SK-N-SH (cell line): ENCODE data around the gene TELO2. TPM values are rescaled to one million over a fixed set of nuclear protein-coding genes. Genes with fewer than 3 reads are reported as not detected.

Experiments used
- CTCF ChIA-PET: fragments of 300-600, 350-600 bp; formaldehyde crosslinking; extraction: SDS; loops from one replicate; lab custom pipeline; 2021; lab: Yijun Ruan, JAX
- POLR2A ChIA-PET: fragments of 350-600 bp; sonication (Branson Sonifier 250); formaldehyde crosslinking; extraction: SDS; loops from one replicate; lab custom pipeline; 2020; ENCODE audit warnings: antibody characterized with exemption, inconsistent platforms; lab: Yijun Ruan, JAX
- DNase-seq: peaks from one replicate; pipeline ENCODE4 v3.0.0; 2012
- H2AFZ ChIP-seq: fragments of 200-600 bp; sonication (generic); 2 replicates; pipeline ENCODE4 v1.8.1; 2016; ENCODE audit warnings: antibody characterized with exemption, mild to moderate bottlenecking, low read depth
- H3F3A ChIP-seq: fragments of 200-600 bp; sonication (generic); replicated peaks from 2 replicates; pipeline ENCODE3; 2016; ENCODE audit warnings: antibody characterized with exemption, mild to moderate bottlenecking; ENCODE audit not compliant: insufficient read depth
- H3K27ac ChIP-seq, 2 experiments: fragments of 200-500 bp in 1 of 2; fragments of 200-600 bp in 1 of 2; sonication (Bioruptor generic) in 1 of 2; sonication (generic), shearing (Covaris generic) in 1 of 2; 2 replicates each; pipeline versions ENCODE4 v1.5.1 to v1.6.1; 2014 to 2016; ENCODE audit warnings: low read depth in 2 of 2, inconsistent platforms in 1 of 2, low read length in 1 of 2, mild to moderate bottlenecking in 1 of 2, mixed read lengths in 1 of 2
- H3K27me3 ChIP-seq: fragments of 200-600 bp; sonication (generic), shearing (Covaris generic); 2 replicates; pipeline ENCODE4 v1.6.1; 2016; ENCODE audit warnings: mixed run types; ENCODE audit not compliant: insufficient read depth
- H3K36me3 ChIP-seq, 2 experiments: fragments of 200-500 bp in 1 of 2; fragments of 200-600 bp in 1 of 2; sonication (Bioruptor generic) in 1 of 2; sonication (generic) in 1 of 2; replicated peaks in 1 of 2; 2 replicates each; pipeline versions ENCODE3 to v1.5.1; 2014 to 2016; ENCODE audit warnings: low read length in 1 of 2, mild to moderate bottlenecking in 1 of 2; ENCODE audit not compliant: insufficient read depth in 2 of 2, control insufficient read depth in 1 of 2
- H3K4me1 ChIP-seq, 2 experiments: fragments of 200-500 bp in 1 of 2; fragments of 200-600 bp in 1 of 2; sonication (Bioruptor generic) in 1 of 2; sonication (generic), shearing (Covaris generic) in 1 of 2; 2 replicates each; pipeline versions ENCODE4 v1.5.1 to v1.6.1; 2014 to 2016; ENCODE audit warnings: low read depth in 1 of 2, low read length in 1 of 2, mixed run types in 1 of 2; ENCODE audit not compliant: insufficient read depth in 2 of 2, control insufficient read depth in 1 of 2
- H3K4me2 ChIP-seq: fragments of 200-600 bp; sonication (generic), shearing (Covaris generic); 2 replicates; pipeline ENCODE4 v1.6.1; 2017; ENCODE audit warnings: mixed run types
- H3K4me3 ChIP-seq, 2 experiments: fragments of 200-500 bp in 1 of 2; fragments of 200-600 bp in 1 of 2; sonication (Bioruptor generic) in 1 of 2; sonication (generic), shearing (Covaris generic) in 1 of 2; 2 replicates each; pipeline versions ENCODE4 v1.5.1 to v1.8.1; 2014 to 2016; ENCODE audit warnings: low read depth in 2 of 2, inconsistent platforms in 1 of 2, low read length in 1 of 2, mild to moderate bottlenecking in 1 of 2, mixed read lengths in 1 of 2, moderate library complexity in 1 of 2
- H3K79me2 ChIP-seq: fragments of 200-600 bp; sonication (generic); 2 replicates; pipeline ENCODE4 v1.8.1; 2017; ENCODE audit warnings: mild to moderate bottlenecking; ENCODE audit not compliant: insufficient read depth
- H3K9ac ChIP-seq: fragments of 200-600 bp; sonication (generic); 2 replicates; pipeline ENCODE4 v1.6.1; 2017; ENCODE audit warnings: mixed run types
- H3K9me2 ChIP-seq: fragments of 200-600 bp; sonication (generic); 2 replicates; pipeline ENCODE4 v1.6.1; 2017; ENCODE audit warnings: mixed run types
- H3K9me3 ChIP-seq: fragments of 200-600 bp; sonication (generic); 2 replicates; pipeline ENCODE4 v1.6.1; 2017; ENCODE audit warnings: mixed run types, mild to moderate bottlenecking, moderate library complexity
- H4K20me1 ChIP-seq: fragments of 200-600 bp; sonication (generic); 2 replicates; pipeline ENCODE4 v1.6.1; 2017; ENCODE audit warnings: mild to moderate bottlenecking, mixed run types; ENCODE audit not compliant: insufficient read depth
- CHD2 ChIP-seq: fragments of 150-350 bp; IDR thresholded peaks from 2 replicates; pipeline ENCODE4 v1.6.1; 2018; ENCODE audit warnings: low read length; ENCODE audit not compliant: partially characterized antibody
- ELF1 ChIP-seq: IDR thresholded peaks from 2 replicates; pipeline ENCODE4 v1.4.0; 2012
- EZH2phosphoT487 ChIP-seq: fragments of 200-600 bp; sonication (generic); IDR thresholded peaks from 2 replicates; pipeline ENCODE4 v1.6.1; 2017; ENCODE audit warnings: low read depth, mixed run types, mild to moderate bottlenecking, antibody characterized with exemption, moderate library complexity, borderline replicate concordance
- IRF3 ChIP-seq: fragments of 150-350 bp; IDR thresholded peaks from 2 replicates; pipeline ENCODE4 v1.6.1; 2016; ENCODE audit warnings: mild to moderate bottlenecking, low read depth, low read length
- JUND ChIP-seq: IDR thresholded peaks from 2 replicates; pipeline ENCODE4 v1.4.0; 2012
- MEF2A ChIP-seq: IDR thresholded peaks from 2 replicates; pipeline ENCODE4 v1.4.0; 2012; ENCODE audit warnings: low read depth, borderline replicate concordance
- NRF1 ChIP-seq: IDR thresholded peaks from 2 replicates; pipeline ENCODE4 v1.6.1; 2012; ENCODE audit warnings: low read depth, mild to moderate bottlenecking, low read length
- POLR2AphosphoS5 ChIP-seq: IDR thresholded peaks from 2 replicates; pipeline ENCODE4 v1.6.1; 2012; ENCODE audit warnings: low read depth, low read length
- RAD21 ChIP-seq: IDR thresholded peaks from 2 replicates; pipeline ENCODE4 v1.6.1; 2012; ENCODE audit warnings: mild to moderate bottlenecking, low read length
- TCF12 ChIP-seq: IDR thresholded peaks from 2 replicates; pipeline ENCODE4 v1.4.0; 2012
- TEAD4 ChIP-seq: IDR thresholded peaks from 2 replicates; pipeline ENCODE4 v1.4.0; 2012; ENCODE audit warnings: mild to moderate bottlenecking, borderline replicate concordance; ENCODE audit not compliant: insufficient read depth
- ZBTB33 ChIP-seq: IDR thresholded peaks from 2 replicates; pipeline ENCODE4 v1.4.0; 2012; ENCODE audit warnings: low read depth, borderline replicate concordance
- whole genome bisulfite sequencing: methylation state at CpG from one replicate; pipeline ENCODE4 v1.1.6; 2017; ENCODE audit warnings: low lambda C conversion rate; 5-methylcytosine and 5-hydroxymethylcytosine counted together
- polyA plus RNA-seq, 3 experiments: library from polyadenylated mRNA; depleted of rRNA; stranded (reverse); fragments of >200 nt; gene quantifications; 2 replicates each; pipeline ENCODE4 v1.2.3, GENCODE V29; 2012
- TF ChIP-seq, protein P1 (sequence below): fragments of 150-350 bp; IDR thresholded peaks from 2 replicates; pipeline ENCODE4 v1.6.1; 2017; ENCODE audit warnings: antibody characterized with exemption, low read length, low read depth, borderline replicate concordance
- TF ChIP-seq, protein P2 (sequence below): IDR thresholded peaks from 2 replicates; pipeline ENCODE4 v1.6.1; 2012; ENCODE audit warnings: mild to moderate bottlenecking, low read depth, low read length, moderate library complexity

The TELO2 gene
- polyA plus RNA-seq, 1 of the 3 experiments (the other 2 are of a cell fraction), result 24.2 TPM

DNA sequence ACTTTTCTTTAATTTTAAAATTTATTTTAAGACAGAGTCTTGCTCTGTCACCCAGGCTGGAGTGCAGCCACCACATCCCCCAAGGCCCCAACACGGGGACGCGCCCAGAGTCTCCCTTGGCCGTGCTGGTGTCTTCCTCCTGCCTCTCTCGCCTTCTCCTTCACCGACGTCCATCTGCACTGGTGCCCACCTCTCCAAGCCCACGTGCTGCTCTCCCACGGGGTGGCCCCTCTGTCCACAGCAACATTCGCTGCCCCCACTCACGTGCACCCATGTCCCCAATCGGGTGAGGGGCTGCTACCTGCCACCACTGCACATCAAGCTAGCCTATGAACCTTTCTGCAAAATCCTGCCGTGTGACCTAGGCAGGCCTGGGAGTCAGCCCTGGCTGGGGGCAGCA lies 43.4 kb downstream of the TELO2 start:
- Histone ChIP-seq H3K9me2 (no peaks in the 10 kb centered on the region), H3K27ac (no peak overlapping the region), H3K27me3 (no peaks in the 10 kb centered on the region), H3K4me3 (no peak overlapping the region), H4K20me1 (no peaks in the 10 kb centered on the region), H3K79me2 (no peaks in the 10 kb centered on the region), H3K36me3 (peaks cover 0 to 21% of the 10 kb centered on the region in 2 experiments), H2AFZ (no peak overlapping the region), H3K4me2 (no peak overlapping the region), H3K9ac (no peak overlapping the region), H3K9me3 (no peaks in the 10 kb centered on the region), H3K4me1 (peaks cover under 1 to 39% of the 10 kb centered on the region in 2 experiments; a peak in 2 of 4 replicates), H3F3A (no peaks in the 10 kb centered on the region)
- POLR2A ChIA-PET, result no interaction called here
- WGBS, result 95% methylated on average over 12 of the region's 13 CpGs
- CTCF ChIA-PET, result no interaction called here
- TF ChIP-seq, protein P1, sequence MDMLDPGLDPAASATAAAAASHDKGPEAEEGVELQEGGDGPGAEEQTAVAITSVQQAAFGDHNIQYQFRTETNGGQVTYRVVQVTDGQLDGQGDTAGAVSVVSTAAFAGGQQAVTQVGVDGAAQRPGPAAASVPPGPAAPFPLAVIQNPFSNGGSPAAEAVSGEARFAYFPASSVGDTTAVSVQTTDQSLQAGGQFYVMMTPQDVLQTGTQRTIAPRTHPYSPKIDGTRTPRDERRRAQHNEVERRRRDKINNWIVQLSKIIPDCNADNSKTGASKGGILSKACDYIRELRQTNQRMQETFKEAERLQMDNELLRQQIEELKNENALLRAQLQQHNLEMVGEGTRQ, result no peak
- TF ChIP-seq TCF12, result no peak
- no peak for TF ChIP-seq POLR2AphosphoS5
- TF ChIP-seq ZBTB33, result no peak
- TF ChIP-seq CHD2, result no peak
- TF ChIP-seq RAD21, result no peak
- no peak for DNase-seq

DNA sequence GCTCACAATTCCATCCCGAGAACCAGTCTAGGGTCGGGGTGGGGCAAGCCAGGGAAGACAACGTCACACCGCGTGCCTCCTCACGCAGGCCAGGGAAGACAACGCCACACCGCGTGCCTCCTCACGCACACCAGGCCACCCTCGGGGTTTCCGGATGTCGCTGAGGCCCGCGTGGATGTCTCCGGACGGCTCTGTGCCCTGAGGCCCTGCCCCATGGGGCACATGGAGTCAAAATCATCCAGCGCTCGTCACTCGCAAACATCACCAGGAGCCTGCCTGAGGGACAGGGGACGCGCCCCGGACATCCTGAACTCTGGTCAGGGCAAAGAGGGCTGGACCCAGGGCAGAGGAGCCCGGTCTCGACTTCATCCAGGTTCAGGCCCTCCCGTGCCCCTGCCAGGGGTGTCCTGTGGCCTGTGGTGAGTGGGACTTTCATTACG lies 44.0 kb downstream of the TELO2 start:
- H3K9ac ChIP-seq, result no peak overlapping the region
- H3K9me2 ChIP-seq, result no peaks in the 10 kb centered on the region
- H3K4me1 ChIP-seq, result peaks cover 0 to 33% of the 10 kb centered on the region in 2 experiments; a peak in 2 of 4 replicates
- H3K4me3 ChIP-seq, result no peak overlapping the region
- no peak overlapping the region for H2AFZ ChIP-seq
- H3K27me3 ChIP-seq, result no peaks in the 10 kb centered on the region
- WGBS, result 91% methylated on average over 10 of the region's 27 CpGs
- no peaks in the 10 kb centered on the region for H3K79me2 ChIP-seq
- H3K4me2 ChIP-seq, result no peak overlapping the region
- TF ChIP-seq JUND (no peak), NRF1 (no peak)
- peaks cover 0 to 21% of the 10 kb centered on the region in 2 experiments for H3K36me3 ChIP-seq
- H4K20me1 ChIP-seq, result no peaks in the 10 kb centered on the region
- no peaks in the 10 kb centered on the region for H3K9me3 ChIP-seq
- no peaks in the 10 kb centered on the region for H3F3A ChIP-seq
- H3K27ac ChIP-seq, result no peak overlapping the region; a peak in 1 of 4 replicates
- ChIA-PET POLR2A (no interaction called here), CTCF (interaction anchor here (1.3 kb wide), 1 partner anchor 199 kb away, joined by 3 read pairs; no protein-coding TSS in a partner anchor)
- no peak for DNase-seq

DNA sequence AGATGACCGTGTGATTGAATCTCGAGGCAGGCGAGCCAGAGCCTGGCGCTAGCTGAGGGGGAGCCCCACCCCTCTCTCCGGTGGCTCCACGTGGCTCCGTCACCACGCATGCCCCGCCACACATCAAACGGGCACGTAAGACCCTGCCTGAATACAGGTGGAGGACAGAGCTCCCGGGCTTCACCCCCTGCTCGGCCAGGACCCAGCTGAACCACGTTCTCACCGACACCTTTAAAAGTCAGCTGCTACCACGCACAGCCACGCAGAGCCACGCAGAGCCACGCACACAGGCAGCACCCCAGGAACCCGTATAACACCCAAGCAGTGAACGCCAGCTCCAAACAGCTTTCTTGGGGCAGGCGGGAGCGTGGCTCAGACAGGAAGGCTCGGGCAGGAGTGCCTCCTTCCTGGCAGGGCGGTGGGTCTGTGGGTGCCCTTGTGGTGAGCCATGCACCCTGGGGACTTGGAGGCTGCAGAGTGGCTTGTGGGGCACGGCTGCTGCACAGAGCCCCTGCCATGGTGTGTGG lies 44.7 kb downstream of the TELO2 start:
- ChIA-PET CTCF (interaction anchor here (0.6 to 1.6 kb wide), 4 partner anchors 14 to 200 kb away, joined by 3 to 5 read pairs (median 3); no protein-coding TSS in a partner anchor), POLR2A (no interaction called here)
- Histone ChIP-seq H2AFZ (no peak overlapping the region), H3F3A (no peaks in the 10 kb centered on the region), H3K9me2 (no peaks in the 10 kb centered on the region), H3K4me1 (peaks cover 0 to 26% of the 10 kb centered on the region in 2 experiments; a peak in 2 of 4 replicates), H3K4me2 (no peak overlapping the region), H3K9me3 (no peaks in the 10 kb centered on the region), H3K79me2 (no peaks in the 10 kb centered on the region), H3K36me3 (peaks cover 0 to 21% of the 10 kb centered on the region in 2 experiments), H4K20me1 (no peaks in the 10 kb centered on the region), H3K27ac (no peak overlapping the region), H3K27me3 (no peaks in the 10 kb centered on the region), H3K9ac (no peak overlapping the region), H3K4me3 (no peak overlapping the region)
- 99% methylated on average over 19 of the region's 26 CpGs for WGBS
- DNase-seq, result no peak
- TF ChIP-seq TEAD4 (no peak), EZH2phosphoT487 (no peak), POLR2AphosphoS5 (no peak), MEF2A (no peak), ELF1 (no peak), IRF3 (no peak), CHD2 (no peak), JUND (no peak)
- TF ChIP-seq, protein P2, sequence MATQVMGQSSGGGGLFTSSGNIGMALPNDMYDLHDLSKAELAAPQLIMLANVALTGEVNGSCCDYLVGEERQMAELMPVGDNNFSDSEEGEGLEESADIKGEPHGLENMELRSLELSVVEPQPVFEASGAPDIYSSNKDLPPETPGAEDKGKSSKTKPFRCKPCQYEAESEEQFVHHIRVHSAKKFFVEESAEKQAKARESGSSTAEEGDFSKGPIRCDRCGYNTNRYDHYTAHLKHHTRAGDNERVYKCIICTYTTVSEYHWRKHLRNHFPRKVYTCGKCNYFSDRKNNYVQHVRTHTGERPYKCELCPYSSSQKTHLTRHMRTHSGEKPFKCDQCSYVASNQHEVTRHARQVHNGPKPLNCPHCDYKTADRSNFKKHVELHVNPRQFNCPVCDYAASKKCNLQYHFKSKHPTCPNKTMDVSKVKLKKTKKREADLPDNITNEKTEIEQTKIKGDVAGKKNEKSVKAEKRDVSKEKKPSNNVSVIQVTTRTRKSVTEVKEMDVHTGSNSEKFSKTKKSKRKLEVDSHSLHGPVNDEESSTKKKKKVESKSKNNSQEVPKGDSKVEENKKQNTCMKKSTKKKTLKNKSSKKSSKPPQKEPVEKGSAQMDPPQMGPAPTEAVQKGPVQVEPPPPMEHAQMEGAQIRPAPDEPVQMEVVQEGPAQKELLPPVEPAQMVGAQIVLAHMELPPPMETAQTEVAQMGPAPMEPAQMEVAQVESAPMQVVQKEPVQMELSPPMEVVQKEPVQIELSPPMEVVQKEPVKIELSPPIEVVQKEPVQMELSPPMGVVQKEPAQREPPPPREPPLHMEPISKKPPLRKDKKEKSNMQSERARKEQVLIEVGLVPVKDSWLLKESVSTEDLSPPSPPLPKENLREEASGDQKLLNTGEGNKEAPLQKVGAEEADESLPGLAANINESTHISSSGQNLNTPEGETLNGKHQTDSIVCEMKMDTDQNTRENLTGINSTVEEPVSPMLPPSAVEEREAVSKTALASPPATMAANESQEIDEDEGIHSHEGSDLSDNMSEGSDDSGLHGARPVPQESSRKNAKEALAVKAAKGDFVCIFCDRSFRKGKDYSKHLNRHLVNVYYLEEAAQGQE, result no peak
